ENCODE results near the gene SNX25. TPM values are rescaled to one million over a fixed set of nuclear protein-coding genes. Genes with fewer than 3 reads are reported as not detected.

SNX25 gene
- total RNA-seq, 1 experiment from 2014 or later = 3.5 TPM

DNA sequence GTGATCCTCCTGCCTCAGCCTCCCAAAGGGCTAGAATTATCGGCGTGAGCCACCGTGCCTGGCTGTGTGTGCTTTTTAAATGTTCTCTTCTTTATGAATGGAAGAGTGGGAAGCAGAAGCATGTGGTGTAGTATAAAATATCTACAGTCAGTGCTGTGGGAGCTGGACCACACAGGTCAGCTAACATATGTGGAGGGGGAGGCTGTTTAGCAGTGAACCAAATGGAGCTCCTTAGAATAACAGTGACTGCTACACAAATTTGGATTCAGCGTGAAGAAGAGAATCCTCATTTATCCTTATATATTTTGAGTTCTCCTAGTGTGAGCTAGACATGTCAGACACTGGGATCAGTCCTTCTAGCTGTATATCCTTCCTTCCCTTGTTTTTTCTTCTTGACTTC is 3.2 kb downstream of the SNX25 start:
- DNase-seq (ENCODE audit: low spot score) = no peak
- TF ChIP-seq, protein P1, sequence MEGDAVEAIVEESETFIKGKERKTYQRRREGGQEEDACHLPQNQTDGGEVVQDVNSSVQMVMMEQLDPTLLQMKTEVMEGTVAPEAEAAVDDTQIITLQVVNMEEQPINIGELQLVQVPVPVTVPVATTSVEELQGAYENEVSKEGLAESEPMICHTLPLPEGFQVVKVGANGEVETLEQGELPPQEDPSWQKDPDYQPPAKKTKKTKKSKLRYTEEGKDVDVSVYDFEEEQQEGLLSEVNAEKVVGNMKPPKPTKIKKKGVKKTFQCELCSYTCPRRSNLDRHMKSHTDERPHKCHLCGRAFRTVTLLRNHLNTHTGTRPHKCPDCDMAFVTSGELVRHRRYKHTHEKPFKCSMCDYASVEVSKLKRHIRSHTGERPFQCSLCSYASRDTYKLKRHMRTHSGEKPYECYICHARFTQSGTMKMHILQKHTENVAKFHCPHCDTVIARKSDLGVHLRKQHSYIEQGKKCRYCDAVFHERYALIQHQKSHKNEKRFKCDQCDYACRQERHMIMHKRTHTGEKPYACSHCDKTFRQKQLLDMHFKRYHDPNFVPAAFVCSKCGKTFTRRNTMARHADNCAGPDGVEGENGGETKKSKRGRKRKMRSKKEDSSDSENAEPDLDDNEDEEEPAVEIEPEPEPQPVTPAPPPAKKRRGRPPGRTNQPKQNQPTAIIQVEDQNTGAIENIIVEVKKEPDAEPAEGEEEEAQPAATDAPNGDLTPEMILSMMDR (conservative IDR thresholded peaks at IDR 0.05; ENCODE audit: low read depth, low read length) = no peak
- no peak for TF ChIP-seq EZH2 (IDR thresholded peaks at IDR 0.05; ENCODE audit: borderline replicate concordance, low read depth, low read length, poor library complexity, severe bottlenecking)
- POLR2A ChIA-PET (ENCODE audit: low non-redundant PET) = no interaction called here
- no TSS peak for BruUV-seq (replicated peaks)
- no peak overlapping the region for H3K4me3 ChIP-seq (ENCODE audit: low read depth, low read length, poor library complexity, severe bottlenecking)
- H3K36me3 ChIP-seq (ENCODE audit: insufficient read depth, low read length, poor library complexity, severe bottlenecking) = no peaks in the 10 kb centered on the region
- H3K9me3 ChIP-seq (ENCODE audit: low read depth, low read length, poor library complexity, severe bottlenecking) = no peaks in the 10 kb centered on the region
- H3K27ac ChIP-seq (ENCODE audit: low read depth, low read length, poor library complexity, severe bottlenecking) = no peak overlapping the region
- intact Hi-C loops (cut with micrococcal nuclease; ENCODE audit: unreplicated experiment) = no loop called here
- CTCF ChIA-PET = no interaction called here
- H3K27me3 ChIP-seq (replicated peaks; ENCODE audit: insufficient read depth, low read depth, low read length, poor library complexity) = peaks cover 17% of the 10 kb centered on the region
- peaks cover 31% of the 10 kb centered on the region for H3K4me1 ChIP-seq (ENCODE audit: insufficient read depth, low read length, poor library complexity, severe bottlenecking)

DNA sequence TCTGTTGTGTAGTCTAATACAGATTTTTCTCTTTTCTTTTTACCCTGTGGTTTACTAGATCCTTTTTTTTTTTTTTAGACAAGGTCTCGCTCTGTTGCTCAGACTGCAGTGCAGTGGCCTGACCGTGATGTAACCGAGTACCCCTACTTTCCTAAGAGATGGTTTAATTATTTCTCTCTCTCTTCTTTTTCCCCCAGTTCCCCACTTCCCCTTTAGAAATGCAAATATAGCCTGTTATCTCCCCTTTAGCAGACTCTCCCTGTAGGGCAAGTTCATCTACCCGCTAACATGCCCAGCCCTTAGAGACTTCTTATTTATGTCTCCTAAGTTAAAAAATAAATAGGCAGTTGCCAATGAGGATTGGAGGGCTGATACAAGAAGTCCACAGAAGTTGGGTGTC is 4.5 kb downstream of the SNX25 start:
- BruUV-seq (replicated peaks) = no TSS peak
- ChIA-PET CTCF (no interaction called here), POLR2A (ENCODE audit: low non-redundant PET) (no interaction called here)
- intact Hi-C loops (cut with micrococcal nuclease; ENCODE audit: unreplicated experiment) = no loop called here
- Histone ChIP-seq H3K27me3 (replicated peaks; ENCODE audit: insufficient read depth, low read depth, low read length, poor library complexity) (peaks cover 17% of the 10 kb centered on the region), H3K36me3 (ENCODE audit: insufficient read depth, low read length, poor library complexity, severe bottlenecking) (no peaks in the 10 kb centered on the region), H3K9me3 (ENCODE audit: low read depth, low read length, poor library complexity, severe bottlenecking) (no peaks in the 10 kb centered on the region), H3K4me3 (ENCODE audit: low read depth, low read length, poor library complexity, severe bottlenecking) (no peak overlapping the region), H3K27ac (ENCODE audit: low read depth, low read length, poor library complexity, severe bottlenecking) (no peak overlapping the region), H3K4me1 (ENCODE audit: insufficient read depth, low read length, poor library complexity, severe bottlenecking) (peaks cover 32% of the 10 kb centered on the region)
- no peak for DNase-seq (ENCODE audit: low spot score)
- TF ChIP-seq EZH2 (IDR thresholded peaks at IDR 0.05; ENCODE audit: borderline replicate concordance, low read depth, low read length, poor library complexity, severe bottlenecking) = no peak
- TF ChIP-seq, protein P1 (conservative IDR thresholded peaks at IDR 0.05; ENCODE audit: low read depth, low read length) = no peak

DNA sequence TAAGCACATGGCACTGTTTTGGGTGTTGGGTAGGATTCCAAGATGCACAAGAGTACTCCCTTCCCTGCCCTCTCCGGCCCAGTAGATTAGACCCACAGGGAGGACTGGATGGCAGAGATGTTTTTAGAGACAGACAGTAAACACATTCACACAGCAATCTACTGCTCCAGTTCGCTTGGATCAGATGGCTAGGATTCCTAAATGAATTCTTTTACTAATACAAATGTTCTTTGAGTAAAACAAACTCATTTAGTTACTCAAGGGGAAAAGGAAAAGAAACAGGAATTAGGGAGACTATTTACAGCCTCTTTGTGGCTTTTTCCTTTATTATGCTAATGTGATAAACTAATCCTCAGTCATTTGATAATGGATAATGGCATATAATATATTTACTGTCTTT is 5.9 kb downstream of the SNX25 start:
- BruUV-seq (replicated peaks) = no TSS peak
- TF ChIP-seq, protein P1 (conservative IDR thresholded peaks at IDR 0.05; ENCODE audit: low read depth, low read length) = no peak
- TF ChIP-seq EZH2 (IDR thresholded peaks at IDR 0.05; ENCODE audit: borderline replicate concordance, low read depth, low read length, poor library complexity, severe bottlenecking) = no peak
- ChIA-PET POLR2A (ENCODE audit: low non-redundant PET) (no interaction called here), CTCF (no interaction called here)
- H3K36me3 ChIP-seq (ENCODE audit: insufficient read depth, low read length, poor library complexity, severe bottlenecking) = no peaks in the 10 kb centered on the region
- no peak overlapping the region for H3K27ac ChIP-seq (ENCODE audit: low read depth, low read length, poor library complexity, severe bottlenecking)
- H3K9me3 ChIP-seq (ENCODE audit: low read depth, low read length, poor library complexity, severe bottlenecking) = no peaks in the 10 kb centered on the region
- H3K27me3 ChIP-seq (replicated peaks; ENCODE audit: insufficient read depth, low read depth, low read length, poor library complexity) = peaks cover 17% of the 10 kb centered on the region
- peaks cover 40% of the 10 kb centered on the region for H3K4me1 ChIP-seq (ENCODE audit: insufficient read depth, low read length, poor library complexity, severe bottlenecking)
- DNase-seq (ENCODE audit: low spot score) = peak; percentile 57
- H3K4me3 ChIP-seq (ENCODE audit: low read depth, low read length, poor library complexity, severe bottlenecking) = no peak overlapping the region
- intact Hi-C loops (cut with micrococcal nuclease; ENCODE audit: unreplicated experiment) = loop anchor here (5.0 kb wide), 1 partner anchor 92 kb away; no protein-coding TSS in a partner anchor

Measured in A673 (cell line).